ENCODE measurements around the gene DNER. TPM values are rescaled to one million over a fixed set of nuclear protein-coding genes. Genes with fewer than 3 reads are reported as not detected.
A peak's percentile ranks its signal among the peaks of the same experiment; 100 is the strongest.
"Not testable (repeated sequence)": the region's sequence is repeated elsewhere in the genome, so short reads cannot be mapped to it uniquely, and the experiment has no call there.

DNER gene
- polyA plus RNA-seq, 3 donors = 57.8 to 61.4 (median 61.3) TPM

DNA sequence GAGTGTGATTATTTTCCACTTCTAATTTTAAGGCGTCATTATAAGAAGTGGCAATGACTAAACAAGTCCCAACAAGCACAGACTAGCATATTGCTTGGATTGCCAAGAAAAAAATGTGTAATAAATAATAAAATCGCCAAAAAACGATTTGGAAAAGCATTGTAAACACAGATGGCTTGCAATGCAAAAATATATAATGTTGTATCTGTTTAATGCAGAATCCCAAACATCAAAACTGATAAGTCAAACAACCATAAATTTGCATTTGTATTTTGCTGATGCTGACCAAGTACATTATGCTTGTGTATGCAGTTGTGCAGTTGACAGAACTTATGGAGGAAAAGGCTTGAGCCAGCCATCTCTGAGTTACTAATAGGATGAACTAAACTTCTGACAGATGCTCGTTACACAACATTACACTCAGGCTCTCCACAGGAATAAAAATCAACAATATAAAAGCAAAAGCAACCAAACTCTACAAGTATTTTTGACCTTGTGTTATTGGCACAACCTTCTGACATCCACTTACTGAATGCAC, 68.1 kb downstream of the DNER start:
- no peak for DNase-seq (ENCODE audit: extremely low read depth in 1 of 11, low read depth in 9 of 11, low spot score in 4 of 11)

DNA sequence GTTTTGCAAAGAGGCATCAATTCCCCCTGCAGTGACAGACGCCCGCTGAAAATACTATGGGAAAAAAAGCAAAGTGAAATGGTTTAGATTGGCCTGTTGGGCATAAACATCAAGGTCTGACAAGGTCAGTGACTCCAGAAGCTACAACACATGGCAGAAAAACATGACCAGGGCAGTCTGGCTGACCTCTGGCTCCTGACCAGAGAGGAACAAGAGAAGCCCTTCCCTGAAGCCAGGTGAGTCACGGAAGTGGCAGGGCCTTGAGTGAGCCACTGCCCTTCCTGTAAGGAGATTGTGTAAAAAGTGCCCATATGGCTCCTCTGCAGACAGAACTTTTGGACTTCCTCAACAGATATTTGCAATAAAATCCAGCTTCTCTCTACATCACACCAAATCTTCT, 72.0 kb downstream of the DNER start:
- no peak for DNase-seq (ENCODE audit: extremely low read depth in 1 of 11, low read depth in 9 of 11, low spot score in 4 of 11)

DNA sequence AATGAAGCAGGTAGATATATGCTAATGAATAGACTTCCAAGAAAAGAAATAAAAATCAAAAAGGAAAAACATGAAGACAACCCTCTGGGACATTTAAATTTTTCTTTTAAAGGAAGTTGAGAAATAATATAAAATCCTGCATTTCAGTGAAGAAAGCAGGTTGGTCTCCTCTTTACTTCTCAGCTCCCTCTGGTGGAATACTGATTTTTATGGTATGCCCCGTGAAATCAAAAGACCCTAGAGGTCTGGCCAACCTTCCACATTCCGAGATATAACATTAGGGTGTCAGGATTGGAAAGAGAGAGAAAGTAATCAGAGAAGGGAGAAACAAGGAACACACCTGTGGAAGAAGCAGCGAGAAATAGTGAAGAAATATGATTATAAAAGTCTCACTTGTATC, 72.7 kb downstream of the DNER start:
- DNase-seq (ENCODE audit: extremely low read depth in 1 of 11, low read depth in 9 of 11, low spot score in 4 of 11) = no peak

DNA sequence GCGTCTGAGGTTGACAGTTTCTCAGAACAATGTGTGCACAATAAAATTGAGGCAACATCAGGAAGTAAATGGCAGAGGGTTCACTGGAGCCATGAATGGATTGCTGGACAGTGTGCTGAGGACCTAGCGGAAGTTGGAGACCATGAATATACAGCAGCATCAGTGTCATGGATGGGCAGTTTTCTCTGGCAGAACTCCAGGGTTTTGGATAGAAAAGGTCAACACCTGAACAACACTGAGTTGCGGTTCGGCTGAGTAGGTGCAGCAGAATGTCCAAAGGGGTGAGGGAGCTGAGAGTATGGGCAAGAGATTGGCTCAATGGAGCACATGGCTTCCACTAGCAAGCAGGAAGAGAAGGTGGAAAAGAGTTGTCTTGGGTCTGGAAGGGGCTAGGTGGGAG, 73.7 kb downstream of the DNER start:
- DNase-seq (ENCODE audit: extremely low read depth in 1 of 11, low read depth in 9 of 11, low spot score in 4 of 11) = no peak

DNA sequence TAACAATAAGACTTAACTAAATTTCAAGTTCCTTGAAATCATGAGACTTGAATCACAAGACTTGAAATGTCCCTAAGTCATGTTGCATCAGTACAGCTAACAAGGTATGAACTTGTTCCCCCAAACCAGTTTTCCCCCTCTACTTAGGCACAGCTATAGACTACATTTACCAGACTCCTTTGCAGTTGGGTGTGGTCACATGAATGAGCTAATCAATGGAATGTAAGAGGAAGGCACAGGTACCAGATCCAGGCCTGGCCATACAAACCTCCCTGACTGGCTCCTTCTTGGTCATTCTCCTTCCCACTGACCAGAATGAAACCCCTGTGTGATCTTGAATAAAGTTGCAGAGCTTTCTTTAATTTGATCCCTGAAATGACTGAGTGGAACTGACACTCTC, 77.8 kb downstream of the DNER start:
- no peak for DNase-seq (ENCODE audit: extremely low read depth in 1 of 11, low read depth in 9 of 11, low spot score in 4 of 11)

DNA sequence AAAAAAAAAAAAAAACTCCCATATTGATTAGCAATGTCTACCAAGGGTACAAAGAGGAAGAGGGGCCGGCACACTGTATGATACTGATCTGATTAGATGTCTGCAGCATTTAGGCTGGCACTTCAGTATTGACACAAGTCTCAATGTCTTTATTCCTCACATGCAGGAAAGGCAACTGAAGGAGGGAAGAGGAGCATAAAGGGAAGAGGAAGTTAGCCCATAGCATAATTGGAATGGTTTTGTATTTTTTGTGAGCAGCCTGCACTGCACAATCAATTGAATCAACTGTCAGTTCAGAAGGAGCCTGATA, 79.0 kb downstream of the DNER start:
- no peak for DNase-seq (ENCODE audit: extremely low read depth in 1 of 11, low read depth in 9 of 11, low spot score in 4 of 11)

DNA sequence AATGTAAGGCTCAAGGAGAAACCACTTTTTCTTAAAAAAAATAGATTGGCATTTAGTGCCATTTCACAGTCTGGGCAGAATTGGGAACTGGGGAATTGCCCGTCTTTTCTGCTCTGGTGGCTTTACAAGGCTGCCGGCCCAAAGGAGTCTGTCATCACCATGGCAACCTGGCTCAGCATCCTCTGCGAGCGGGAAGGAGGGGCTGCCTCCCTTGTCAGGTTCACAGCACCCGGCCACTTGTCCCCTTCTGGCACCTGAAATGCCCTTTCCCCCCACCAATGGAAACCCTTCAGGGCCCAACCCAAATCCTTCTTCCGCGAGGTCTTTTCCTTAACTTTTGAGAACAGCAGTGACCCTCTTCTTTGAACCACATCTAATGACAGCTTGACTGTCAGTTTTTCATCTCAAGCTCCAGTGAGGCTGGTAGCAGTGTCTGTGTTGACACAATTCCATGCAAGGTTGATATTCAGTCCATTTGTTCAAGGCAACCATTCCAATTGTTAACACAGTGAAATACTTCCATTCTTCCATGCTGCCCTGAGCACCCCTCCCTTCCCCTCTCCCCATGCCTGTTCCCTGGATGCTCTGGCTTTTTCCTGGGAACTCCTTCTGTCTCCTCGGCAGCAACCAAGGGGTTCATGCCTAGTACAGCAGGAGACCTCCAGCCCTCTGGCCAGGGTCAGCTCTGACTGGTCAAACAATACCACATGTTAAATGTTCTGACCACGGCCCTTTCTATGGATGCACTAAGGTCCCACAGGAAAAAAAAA, 79.6 kb downstream of the DNER start:
- DNase-seq (ENCODE audit: extremely low read depth in 1 of 11, low read depth in 9 of 11, low spot score in 4 of 11) = peak in 1 of 11 donors; percentile 13

DNA sequence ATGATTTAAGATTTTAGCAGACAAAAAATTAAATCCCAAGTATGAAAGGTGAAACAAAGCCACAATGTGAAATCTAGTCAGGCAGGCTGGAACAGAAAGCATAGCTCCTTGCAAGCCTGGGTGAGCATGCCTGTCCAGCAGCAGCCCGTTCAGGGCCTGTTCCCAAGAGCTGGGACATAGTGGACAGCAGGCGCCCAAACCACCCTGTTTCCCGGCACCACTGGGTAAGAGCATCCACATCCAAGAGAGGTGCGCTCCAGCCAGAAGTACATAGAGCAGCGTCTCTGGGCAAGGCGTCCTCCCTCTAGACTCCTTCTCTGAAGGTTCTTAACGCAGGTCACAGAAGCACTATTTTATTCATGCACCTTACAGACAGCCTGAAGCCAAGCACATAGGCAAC, 80.8 kb downstream of the DNER start:
- no peak for DNase-seq (ENCODE audit: extremely low read depth in 1 of 11, low read depth in 9 of 11, low spot score in 4 of 11)

DNA sequence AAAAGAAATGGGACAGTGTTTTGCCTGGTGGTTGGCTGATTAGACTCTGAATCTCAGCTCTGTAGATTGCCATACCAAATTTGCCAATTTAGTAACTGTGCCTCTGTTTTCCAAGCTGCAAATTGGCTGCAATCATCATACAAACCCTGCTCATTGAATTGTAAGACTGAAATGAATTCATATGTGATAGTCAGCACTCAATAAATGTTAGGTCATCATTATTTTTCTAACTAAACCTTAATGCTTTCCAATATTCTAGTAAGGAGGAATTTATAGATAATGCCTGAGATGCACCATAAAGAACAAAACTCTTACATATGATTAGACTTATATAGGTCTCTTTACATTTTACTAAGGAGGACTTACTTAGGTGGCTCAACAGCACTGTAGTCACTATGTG, 85.3 kb downstream of the DNER start:
- DNase-seq (ENCODE audit: extremely low read depth in 1 of 11, low read depth in 9 of 11, low spot score in 4 of 11) = no peak

DNA sequence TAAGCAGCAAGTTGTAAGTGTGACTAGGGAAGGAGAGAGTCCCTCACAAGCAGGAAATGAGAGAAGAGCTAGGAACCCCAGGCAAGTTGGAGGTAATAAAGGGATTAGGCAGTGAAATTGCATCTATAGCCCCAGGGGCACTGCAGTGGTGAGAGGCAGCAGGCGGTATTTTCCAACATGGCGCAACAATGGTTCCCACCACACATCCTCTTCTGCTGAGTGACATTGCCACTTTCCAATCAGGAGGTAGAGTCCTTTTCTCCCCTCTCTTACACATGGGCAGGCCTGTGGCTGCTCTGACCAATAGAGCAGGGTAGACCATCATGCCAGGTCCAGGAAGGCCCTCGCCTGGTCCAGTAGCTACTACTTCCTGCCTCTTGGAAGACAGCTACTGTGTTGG, 86.6 kb downstream of the DNER start:
- DNase-seq (ENCODE audit: extremely low read depth in 1 of 11, low read depth in 9 of 11, low spot score in 4 of 11) = no peak

DNA sequence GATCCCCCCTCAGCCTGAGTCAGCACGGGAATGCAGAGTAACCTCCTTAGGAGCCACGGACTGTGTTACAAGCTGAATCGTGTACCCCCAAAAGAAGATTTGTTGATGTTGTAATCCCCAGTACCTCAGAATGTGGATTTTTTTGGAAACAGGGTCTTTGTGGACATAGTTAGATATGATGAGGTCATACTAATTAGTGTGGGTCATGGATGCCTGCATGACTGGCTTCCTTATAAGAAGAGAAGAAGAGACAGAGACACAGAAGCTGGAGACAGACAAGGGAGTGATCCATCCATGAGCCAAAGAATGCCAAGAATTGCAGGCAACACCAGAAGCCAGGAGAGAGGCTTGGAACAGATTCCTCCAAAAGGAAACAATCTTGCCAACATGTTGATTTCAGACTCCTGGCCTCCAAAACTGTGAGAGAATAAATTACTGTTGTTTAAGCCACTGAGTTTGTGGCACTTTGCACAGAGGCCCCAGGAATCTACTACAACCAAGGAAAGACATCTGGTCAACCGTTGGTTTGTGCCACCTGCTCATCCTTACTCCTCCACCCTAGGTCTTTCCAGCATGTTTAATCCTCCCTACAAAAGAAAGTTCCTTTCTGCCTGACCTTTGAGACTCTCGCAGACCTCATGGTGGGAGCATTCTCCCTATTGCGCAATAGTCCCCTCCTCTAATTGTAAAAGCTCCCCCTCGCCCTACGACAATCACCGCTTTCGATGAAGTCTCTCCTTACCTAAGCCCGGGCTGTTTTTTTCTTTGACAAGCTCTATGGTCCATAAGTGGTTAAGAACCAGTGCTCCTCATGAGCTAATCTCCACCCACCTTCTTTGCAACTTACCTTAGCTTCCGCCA, 91.6 kb downstream of the DNER start:
- no peak for DNase-seq (ENCODE audit: extremely low read depth in 1 of 11, low read depth in 9 of 11, low spot score in 4 of 11)

DNA sequence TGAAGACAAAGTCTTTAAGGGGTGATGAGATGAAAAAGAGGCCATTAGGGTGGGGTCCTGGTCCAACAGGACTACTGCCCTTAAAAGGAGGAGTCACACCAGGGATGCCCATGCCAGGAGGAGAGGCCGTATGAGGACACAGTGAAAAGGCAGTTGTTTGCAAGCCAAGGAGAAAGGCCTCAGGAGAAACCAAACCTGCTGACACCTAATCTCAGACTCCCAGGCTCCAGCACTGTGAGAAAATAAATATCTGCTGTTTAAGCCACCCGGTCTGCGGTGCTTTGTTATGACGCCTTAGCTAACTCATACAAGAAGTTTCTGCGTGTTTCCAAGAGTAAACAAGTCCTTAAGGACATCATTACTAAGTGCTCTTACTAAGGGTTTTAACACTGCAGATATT, 93.6 kb downstream of the DNER start:
- no peak for DNase-seq (ENCODE audit: extremely low read depth in 1 of 11, low read depth in 9 of 11, low spot score in 4 of 11)

DNA sequence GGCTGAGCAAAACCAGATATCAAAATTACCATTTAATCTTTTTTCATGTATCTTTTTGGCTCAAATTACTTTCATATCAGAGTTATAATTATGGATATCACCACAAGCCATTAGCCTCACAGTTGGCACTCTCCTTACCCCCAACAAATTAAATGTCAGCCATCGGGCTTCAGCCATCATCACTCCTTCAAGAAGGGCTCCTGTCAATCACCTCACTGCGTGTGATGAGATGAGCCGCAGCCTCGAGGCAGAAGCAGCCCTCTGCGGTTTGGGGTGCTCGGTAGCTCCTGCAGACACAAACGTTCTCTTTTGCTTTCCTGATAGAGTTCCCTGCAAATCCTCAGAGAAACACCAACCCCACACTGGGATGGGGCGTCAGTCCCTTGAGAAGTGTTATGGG, 94.1 kb downstream of the DNER start:
- DNase-seq (ENCODE audit: extremely low read depth in 1 of 11, low read depth in 9 of 11, low spot score in 4 of 11) = no peak

DNA sequence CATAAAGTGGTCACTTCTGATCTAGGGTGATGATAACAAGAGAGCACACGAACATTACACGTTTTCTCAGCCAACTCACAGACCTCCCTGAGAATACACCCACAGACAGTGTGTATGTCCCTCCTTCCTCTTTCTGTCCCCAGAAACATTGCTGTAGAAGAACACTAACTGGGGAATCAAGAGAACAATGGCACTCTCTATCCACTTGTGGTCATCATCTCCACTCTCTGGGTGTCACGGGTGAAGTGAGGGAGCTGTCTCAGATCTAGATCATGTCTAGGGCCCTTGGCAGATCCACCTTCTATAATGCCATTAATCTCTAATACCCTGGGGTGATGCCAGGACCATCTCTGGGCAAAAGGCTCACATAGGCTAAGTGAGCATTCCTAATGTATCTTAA, 97.9 kb downstream of the DNER start:
- no peak for DNase-seq (ENCODE audit: extremely low read depth in 1 of 11, low read depth in 9 of 11, low spot score in 4 of 11)

DNA sequence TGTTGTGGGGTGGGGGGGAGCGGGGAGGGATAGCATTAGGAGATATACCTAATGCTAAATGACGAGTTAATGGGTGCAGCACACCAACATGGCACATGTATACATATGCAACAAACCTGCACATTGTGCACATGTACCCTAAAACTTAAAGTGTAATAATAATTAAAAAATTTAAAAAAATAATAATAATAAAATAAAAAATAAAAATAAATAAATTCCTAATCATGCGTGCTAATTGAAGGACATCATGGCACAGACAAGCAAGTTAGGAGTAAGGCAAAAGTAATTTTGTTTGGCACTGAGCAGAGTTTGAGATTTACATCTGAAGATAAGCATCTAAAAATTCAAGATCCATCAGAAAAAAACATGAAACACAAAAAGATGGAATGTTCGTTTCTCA, 100.3 kb downstream of the DNER start:
- not testable (repeated sequence) for DNase-seq (ENCODE audit: extremely low read depth in 1 of 11, low read depth in 9 of 11, low spot score in 4 of 11)

DNA sequence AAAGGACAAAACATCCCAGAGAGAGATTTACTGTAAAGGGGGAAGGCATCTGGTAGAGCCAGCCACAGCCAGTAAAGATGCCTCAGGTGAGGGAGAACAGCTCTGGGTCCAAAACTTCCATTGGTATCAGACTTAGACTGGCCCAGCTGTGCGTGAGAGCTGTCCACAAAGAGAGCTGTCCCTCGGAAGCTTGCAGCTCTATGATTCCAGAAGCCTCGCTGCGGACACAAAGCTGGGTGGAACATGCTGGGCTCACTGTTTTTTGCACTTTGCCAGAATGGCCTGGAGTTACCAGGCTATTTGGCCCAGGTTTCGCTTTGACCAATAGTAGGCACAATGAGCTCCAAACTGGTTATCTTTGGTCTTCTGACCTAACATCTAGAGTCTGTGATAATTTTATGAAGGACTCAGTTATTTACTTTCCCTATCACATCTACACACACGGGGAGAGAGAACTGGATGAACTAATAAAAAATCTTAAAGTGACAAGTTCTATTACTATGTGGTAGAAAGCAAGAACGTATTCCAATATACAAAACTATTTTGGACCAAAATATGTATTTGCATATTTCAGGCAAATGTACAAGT, 101.9 kb downstream of the DNER start:
- no peak for DNase-seq (ENCODE audit: extremely low read depth in 1 of 11, low read depth in 9 of 11, low spot score in 4 of 11)

DNA sequence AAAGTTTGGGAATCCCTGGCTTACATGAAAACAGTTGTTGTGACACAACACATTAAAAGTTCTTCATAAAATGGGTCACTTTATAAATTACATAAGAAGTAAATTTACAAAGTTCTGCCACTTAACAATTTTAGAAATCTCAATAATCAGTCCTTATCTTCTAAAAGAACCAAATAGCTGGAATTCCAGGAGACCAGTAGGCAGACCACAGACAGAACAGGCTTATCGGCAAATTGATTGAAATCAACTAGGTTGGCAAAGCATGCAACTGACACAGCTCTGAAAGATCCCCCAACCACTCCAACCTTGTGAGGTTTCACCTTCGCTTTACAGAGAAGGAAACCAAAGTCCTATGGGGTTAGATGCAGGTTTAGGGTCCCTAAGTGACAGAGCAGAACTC, 103.0 kb downstream of the DNER start:
- DNase-seq (ENCODE audit: extremely low read depth in 1 of 11, low read depth in 9 of 11, low spot score in 4 of 11) = no peak

DNA sequence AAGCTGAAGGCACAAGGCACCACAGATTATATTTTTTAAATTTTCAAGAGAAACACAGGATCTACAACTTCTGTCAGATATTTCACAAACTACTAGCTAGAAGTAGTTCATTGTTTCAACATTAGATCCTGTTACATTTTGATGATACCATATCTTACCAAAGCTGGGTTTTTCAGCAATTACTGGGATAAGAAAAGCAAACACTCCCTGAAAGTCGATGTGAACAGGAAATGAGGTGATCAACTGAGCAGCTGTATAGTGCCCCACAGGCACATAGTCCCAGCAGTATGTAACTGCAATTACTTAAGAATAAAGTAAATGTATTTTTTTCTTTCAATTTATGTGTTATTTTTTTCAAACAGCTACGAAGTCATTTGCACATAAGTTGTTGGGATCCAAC, 103.5 kb downstream of the DNER start:
- no peak for DNase-seq (ENCODE audit: extremely low read depth in 1 of 11, low read depth in 9 of 11, low spot score in 4 of 11)

DNA sequence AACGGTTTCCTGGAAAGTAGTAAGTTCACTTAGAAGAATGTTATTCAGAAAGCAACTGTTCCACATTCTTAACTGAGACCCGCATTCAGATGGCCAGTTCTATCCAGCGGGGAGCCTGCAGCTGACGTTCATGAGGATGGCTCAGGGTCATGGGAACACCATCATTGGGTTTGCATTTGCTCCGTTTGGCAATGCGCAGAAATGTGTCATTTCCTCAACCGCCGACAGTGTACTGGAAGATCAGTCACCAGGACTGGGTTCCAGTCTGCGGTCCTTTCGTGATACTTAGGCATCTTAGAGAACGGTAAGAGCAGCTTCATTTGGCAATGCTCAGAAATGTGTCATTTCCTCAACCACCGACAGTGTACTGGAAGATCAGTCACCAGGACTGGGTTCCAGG, 104.0 kb downstream of the DNER start:
- no peak for DNase-seq (ENCODE audit: extremely low read depth in 1 of 11, low read depth in 9 of 11, low spot score in 4 of 11)

DNA sequence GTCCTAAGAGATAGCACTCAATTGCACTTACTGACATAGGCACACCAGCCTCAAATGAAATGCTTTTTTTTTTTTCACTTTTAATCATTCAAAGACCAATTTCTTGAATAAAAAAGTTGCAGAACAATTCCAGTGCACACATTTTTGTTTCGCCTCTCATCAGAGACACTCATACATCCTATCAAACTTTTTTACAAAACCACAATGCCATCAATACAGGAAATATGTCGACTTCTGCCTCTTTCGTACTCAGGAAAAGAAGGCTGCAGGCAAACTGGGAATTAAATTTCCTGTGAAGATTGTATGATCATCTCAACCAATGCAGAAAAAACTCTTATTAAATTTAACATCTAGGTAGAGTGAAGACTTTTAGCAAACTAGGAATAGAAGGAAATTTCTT, 112.4 kb downstream of the DNER start:
- DNase-seq (ENCODE audit: extremely low read depth in 1 of 11, low read depth in 9 of 11, low spot score in 4 of 11) = no peak
